Activated CD4-positive, alpha-beta T cell treated with anti-CD3 and anti-CD28 coated beads, Interleukin-2, amount 50 U/mL, for 16 hours (primary cell): Measurements from ENCODE around the gene ENPP1.
A peak's percentile ranks its signal among the peaks of the same experiment; 100 is the strongest.

ENCODE experiments used
- DNase-seq: peaks from one replicate; pipeline ENCODE4 v3.0.0-alpha.2; 2020

ENPP1 gene

DNA sequence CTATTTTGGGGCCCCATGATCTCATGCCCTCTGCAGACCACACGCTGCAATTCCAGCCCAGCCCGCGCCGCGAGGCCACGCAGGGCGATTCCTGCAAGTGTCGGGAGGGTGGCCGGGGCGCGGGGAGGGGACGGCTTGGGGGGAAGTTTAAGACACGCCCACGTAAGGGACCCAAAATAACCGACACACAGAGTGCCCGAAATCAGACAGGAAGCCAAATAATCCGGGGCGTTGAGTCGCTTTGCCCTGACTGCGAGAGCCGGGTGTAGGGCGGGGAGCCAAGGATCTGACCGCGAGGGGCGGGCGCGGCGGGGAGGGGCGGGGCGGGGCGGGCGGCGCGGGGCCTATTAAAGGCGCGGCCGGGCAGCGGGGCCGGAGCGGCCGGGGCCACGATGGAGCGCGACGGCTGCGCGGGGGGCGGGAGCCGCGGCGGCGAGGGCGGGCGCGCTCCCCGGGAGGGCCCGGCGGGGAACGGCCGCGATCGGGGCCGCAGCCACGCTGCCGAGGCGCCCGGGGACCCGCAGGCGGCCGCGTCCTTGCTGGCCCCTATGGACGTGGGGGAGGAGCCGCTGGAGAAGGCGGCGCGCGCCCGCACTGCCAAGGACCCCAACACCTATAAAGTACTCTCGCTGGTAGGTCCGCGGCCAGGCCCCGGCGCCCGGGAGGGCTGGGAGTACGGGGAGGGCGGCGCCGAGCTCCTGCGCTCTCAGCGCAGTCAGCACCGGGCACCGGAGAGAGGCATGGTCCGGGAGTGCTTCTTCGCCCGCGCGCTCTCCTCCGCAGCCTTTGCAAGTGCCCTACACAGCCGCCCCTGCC is at the start of gene ENPP1:
TSS of gene ENPP1 (plus strand) at position 377 of the 816 bp plus-strand sequence. CDS start at position 393, 16 bp downstream.
- peak; percentile 63 for DNase-seq

DNA sequence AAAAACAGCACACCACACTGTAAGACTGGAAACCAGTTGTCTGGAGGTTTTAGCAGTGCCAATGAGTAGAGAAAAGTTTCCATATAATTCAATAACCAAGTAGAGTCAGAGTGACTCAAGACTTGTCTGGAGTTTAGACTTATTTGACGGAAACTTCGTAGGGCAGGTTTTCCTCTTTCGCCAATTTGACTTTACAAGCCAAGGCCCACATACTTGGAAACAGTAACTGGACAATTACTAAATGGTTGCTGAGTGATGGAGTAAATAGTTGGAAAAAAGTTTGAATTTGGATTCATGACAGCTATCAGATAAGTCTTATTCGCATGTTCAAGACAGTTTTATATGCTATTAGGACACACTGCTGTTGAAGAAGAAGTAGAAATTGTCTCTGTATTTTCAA is 48.9 kb upstream of the ENPP1 start:
- DNase-seq, result no peak

DNA sequence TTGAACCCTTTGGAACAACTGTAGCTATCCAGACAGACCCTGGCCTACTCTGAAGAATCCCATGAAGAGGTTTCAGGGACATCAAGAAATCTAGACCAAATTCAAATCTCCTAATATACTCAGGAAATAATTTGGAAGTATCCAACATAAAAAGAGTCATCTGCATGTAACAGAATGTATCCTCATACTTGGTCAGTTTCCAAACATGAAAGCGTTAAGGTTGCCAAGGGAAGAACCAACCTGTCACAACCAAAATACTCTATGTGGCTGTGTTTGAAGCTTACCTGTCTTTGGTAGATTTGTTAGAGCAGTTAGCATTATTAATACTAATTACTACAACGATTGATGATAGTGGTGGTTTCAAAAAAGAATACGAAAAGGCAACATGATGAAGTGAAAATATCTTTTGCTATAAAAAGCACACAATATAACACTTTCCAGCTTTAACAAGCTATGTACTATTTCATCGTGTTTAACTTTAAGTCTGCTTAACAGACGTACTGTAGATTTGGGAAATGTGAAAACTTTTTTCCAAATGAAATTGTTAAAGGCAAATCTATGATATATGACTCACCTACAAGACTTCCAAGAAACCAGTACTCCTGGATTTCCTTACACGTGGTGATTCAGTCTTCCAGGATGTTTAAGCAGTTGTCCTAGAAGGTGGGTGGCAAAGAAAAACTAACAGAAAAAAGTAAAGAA is 46.6 kb upstream of the ENPP1 start:
- no peak for DNase-seq

DNA sequence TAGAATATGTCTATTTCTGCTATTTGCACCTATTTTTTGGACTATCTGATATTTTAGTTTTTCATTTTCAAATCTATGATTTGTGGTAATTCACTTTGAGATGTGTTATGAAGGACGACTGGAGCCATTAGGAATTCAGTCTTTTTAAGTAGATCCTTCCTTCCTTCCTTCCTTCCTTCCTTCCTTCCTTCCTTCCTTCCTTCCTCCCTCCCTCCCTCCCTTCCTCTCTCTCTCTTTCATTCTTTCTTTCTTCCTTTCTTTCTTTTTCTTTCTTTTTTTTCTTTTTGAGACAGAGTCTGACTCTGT is 46.1 kb upstream of the ENPP1 start:
- no peak for DNase-seq

GRCh38 chr6:131762984-131763383 is 44.8 kb upstream of the ENPP1 start:
- DNase-seq, result no peak

DNA sequence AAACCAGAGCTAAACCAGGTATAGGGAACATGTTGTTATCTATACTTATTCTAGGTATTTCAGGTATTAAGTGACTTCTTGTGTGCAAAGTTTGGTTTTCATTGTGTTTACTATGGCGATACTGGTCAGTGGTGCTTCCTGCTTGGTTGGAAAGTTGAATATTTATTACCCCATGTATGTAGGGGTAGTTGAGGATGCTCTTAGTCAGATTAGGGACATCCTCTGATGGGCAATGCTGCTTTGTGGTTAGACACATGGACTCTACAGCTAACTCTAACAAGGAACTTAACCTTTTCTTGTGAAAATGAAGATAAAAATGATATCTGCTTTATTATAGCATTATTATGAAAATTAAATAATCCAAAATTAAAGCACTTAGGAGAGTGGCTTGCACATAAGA is 44.1 kb upstream of the ENPP1 start:
- DNase-seq, result no peak

GRCh38 chr6:131764350-131764749 is 43.5 kb upstream of the ENPP1 start:
- DNase-seq, result no peak

DNA sequence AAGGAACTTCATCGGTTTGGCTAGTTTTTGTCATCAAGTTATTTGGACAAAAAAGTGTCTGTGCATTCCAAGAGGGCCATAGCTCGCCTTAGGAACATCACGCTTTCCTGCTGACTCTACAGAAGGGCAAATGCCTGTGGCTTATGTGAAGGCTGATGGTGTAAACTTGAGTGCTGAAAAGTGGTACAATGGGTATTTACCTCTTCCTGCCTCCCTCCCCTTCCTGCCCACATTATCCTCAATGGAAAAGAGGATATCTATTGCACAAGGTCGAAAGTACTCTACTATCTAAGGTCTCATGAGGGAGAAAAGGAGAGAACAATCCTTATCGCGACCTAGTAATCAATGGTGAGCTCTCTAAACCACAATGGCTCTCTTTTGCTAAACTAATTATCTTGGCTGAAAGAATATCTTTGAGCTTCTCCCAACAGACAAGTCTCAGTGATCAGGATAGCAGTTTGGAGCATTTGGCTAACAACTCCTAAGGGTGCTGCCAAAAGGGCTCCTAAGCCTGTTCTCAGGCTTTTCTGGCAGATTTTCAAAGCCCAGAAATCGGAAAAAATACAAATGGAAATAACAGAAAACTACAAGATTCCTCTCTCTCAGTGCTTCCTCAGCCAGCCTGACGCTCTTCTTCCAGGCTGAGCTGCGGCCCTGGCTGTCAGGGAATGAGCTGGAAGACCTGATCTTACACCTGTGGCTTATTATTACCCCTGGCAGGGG is 42.6 kb upstream of the ENPP1 start:
- DNase-seq, result no peak

DNA sequence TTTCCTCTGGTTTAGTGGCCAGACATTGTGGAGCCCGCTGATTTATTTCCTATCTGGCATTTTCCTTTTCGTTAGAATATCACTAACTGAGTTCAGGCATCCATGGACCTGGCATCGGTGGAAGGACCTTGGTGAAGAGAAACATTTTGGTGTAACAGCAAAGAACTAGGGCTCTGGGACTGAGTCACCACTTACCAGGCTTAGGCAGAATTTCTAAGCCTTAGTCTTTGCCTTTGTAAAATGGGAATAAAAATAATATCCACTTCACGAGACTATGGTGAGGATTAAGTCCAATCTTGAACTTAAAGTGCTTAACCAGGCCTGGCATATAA is 42.0 kb upstream of the ENPP1 start:
- DNase-seq, result no peak

GRCh38 chr6:131766631-131767030 is 41.2 kb upstream of the ENPP1 start:
- DNase-seq, result no peak

DNA sequence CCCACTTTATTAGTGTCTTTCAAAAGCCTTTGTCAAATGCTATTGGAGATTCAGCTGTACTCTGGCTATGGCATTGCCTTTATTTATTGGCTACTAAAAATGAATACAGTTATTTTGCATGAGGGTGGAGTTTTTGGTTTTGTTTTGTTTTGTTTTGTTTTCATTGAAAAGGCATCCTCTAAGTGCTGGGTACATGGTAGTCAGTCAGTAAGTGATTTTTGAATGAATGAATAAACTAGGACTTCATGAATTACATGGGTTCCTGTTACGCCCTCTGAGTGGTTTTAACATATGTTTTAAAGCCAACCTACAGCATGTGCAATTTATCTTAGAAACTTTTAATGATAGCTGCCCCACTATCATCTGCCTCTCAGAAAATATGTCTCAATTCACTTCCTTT is 38.9 kb upstream of the ENPP1 start:
- DNase-seq, result no peak

- DNase-seq, result no peak
Observed at GRCh38 chr6:131769385-131770141, 38.3 kb upstream of the ENPP1 start.

GRCh38 chr6:131770776-131771175 is 37.0 kb upstream of the ENPP1 start:
- no peak for DNase-seq

GRCh38 chr6:131773284-131773950 is 34.4 kb upstream of the ENPP1 start:
- DNase-seq, result no peak

DNA sequence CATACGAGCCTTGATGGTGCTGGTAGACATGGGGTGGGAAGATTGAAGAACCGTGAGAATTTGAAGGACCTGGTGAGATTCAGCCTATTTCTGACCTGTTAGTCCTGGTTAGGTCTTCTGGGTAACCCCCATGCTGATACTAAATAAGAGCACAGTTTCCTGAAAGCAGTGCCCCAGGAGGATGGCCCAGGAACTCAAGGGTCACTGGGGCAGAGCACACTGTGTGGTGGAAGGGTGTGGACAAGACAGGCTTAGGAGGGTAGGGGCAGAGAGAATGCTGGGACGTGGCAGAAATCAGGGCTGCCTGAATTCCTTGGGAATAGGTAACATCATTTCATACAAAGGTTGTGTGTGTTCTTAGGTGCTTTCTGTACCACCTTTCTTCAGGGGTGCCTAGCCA is 31.9 kb upstream of the ENPP1 start:
- no peak for DNase-seq

DNA sequence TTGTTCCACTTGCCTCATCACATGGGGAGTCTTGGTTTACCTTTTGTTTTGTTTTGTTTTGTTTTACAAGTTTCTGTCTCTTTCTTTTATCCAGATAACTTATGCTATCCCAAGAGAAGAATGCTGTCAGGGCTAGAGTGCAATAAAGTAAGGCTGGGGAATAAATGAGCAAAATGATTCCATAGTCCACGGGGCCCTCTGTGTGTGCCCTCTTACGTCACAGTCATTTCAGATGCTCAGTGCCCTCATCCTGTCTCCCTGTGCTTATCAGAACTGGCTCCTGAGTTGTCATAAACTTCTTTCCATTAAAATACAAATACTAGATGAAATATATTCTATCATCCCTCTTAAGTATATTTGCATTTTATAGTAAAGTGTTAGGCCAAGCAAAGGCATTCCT is 30.8 kb upstream of the ENPP1 start:
- DNase-seq, result no peak

DNA sequence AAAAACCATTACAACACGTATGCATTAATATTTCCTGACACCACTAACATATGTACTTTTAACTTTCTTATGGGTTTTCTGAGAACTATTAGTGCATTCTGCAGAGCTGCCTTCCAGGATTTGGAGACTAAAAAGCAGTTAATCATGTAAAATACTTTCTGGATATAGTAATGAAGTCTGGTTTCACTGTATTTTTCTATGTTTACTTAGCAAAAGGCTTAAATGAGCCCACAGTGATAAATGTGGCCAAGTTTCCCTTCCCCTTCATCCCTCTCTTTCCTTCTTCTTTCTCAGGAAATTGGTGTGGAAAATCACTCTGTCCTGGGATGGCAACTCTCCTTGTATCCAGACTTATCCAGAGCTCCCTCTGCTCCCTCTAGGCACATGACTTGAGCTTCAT is 29.7 kb upstream of the ENPP1 start:
- DNase-seq, result no peak

DNA sequence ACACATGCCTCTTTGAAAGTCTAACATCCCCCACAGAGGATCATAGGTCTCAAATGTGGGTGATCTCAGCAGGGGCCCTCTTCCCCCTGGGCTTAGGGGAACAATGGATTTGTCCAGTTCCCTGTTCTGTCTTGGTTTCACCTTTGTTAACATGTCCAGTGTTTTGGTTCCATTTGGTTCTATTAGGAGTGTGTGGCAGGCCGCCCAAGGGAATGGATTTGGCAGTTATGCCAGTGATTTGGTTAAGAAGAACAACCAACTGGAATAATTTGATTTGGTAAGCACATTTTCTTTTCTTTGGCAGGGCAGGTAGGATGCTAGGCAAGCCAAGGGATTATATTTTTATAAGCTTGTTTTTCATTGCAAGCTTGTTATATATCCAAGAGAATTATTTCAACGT is 28.5 kb upstream of the ENPP1 start:
- no peak for DNase-seq

DNA sequence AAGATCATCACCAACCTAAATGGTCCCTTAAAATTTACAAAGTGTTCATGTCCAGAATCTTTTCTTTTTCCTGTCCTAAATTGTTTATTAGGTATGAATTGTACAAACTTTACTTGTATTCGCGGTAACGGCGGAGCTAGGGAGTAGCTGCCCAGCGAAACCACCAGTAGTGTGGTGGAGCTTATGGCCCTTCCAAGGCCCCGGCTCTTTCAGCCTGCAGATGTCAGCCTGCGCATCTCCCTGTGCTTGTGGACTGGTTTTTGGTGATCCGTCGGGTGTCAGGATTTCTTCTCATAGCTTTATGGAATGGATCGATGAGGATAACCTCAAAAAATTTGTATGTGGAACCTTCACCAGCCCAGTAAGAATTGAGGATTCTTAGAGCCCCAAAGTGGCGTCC is 27.2 kb upstream of the ENPP1 start:
- no peak for DNase-seq

DNA sequence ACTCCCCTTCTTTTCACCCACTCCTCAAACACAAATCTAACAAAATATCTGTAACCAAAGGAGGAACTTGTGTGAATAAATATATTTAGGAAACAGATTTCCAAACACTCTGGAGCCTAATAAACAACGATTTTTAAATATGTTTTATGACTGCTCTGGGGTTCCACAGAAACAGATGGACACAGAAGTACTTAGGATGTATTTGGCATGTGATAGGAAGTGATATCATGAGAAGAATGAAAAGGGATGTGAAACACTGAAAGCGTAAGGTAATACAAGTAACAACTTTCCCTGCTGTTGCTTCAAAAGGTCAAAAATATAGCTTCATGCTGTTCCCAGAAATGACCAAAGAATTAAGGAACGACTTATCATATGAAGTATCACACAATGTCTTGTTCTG is 26.1 kb upstream of the ENPP1 start:
- no peak for DNase-seq

DNA sequence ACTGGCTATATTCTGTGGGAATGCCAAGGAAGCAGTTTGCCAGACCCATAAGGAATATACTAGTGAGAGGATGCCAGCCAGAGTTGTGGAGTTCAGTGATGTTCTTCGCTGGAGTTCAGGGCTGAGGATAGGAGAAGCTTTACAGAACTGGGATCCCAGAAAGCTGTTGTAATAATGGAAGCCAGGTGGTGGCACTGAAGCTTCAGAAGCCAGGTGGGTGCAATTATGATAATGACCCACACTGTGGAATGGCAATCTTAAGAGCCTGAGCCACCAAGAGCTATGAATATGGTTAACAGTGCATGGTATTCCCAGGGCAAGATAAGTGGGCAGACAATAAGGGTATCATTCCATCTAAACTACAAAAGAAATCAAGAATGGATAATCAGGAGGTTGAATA is 25.1 kb upstream of the ENPP1 start:
- DNase-seq, result no peak

- no peak for DNase-seq
Observed at GRCh38 chr6:131784561-131784960, 23.3 kb upstream of the ENPP1 start.

- peak; percentile 30 for DNase-seq
Observed at GRCh38 chr6:131787079-131787478, 20.7 kb upstream of the ENPP1 start.
